SK-N-SH (cell line): Measurements from ENCODE around the gene KLK3. TPM values are rescaled to one million over a fixed set of nuclear protein-coding genes. Genes with fewer than 3 reads are reported as not detected.

Source experiments
- CTCF ChIA-PET: fragments of 300-600, 350-600 bp; formaldehyde crosslinking; extraction: SDS; loops from one replicate; lab custom pipeline; 2021; lab: Yijun Ruan, JAX
- POLR2A ChIA-PET: fragments of 350-600 bp; sonication (Branson Sonifier 250); formaldehyde crosslinking; extraction: SDS; loops from one replicate; lab custom pipeline; 2020; ENCODE audit warnings: antibody characterized with exemption, inconsistent platforms; lab: Yijun Ruan, JAX
- DNase-seq: peaks from one replicate; pipeline ENCODE4 v3.0.0; 2012
- H2AFZ ChIP-seq: fragments of 200-600 bp; sonication (generic); 2 replicates; pipeline ENCODE4 v1.8.1; 2016; ENCODE audit warnings: antibody characterized with exemption, mild to moderate bottlenecking, low read depth
- H3F3A ChIP-seq: fragments of 200-600 bp; sonication (generic); replicated peaks from 2 replicates; pipeline ENCODE3; 2016; ENCODE audit warnings: antibody characterized with exemption, mild to moderate bottlenecking; ENCODE audit not compliant: insufficient read depth
- H3K27ac ChIP-seq, 2 experiments: fragments of 200-500 bp in 1 of 2; fragments of 200-600 bp in 1 of 2; sonication (Bioruptor generic) in 1 of 2; sonication (generic), shearing (Covaris generic) in 1 of 2; 2 replicates each; pipeline versions ENCODE4 v1.5.1 to v1.6.1; 2014 to 2016; ENCODE audit warnings: low read depth in 2 of 2, inconsistent platforms in 1 of 2, low read length in 1 of 2, mild to moderate bottlenecking in 1 of 2, mixed read lengths in 1 of 2
- H3K27me3 ChIP-seq: fragments of 200-600 bp; sonication (generic), shearing (Covaris generic); 2 replicates; pipeline ENCODE4 v1.6.1; 2016; ENCODE audit warnings: mixed run types; ENCODE audit not compliant: insufficient read depth
- H3K36me3 ChIP-seq, 2 experiments: fragments of 200-500 bp in 1 of 2; fragments of 200-600 bp in 1 of 2; sonication (Bioruptor generic) in 1 of 2; sonication (generic) in 1 of 2; replicated peaks in 1 of 2; 2 replicates each; pipeline versions ENCODE3 to v1.5.1; 2014 to 2016; ENCODE audit warnings: low read length in 1 of 2, mild to moderate bottlenecking in 1 of 2; ENCODE audit not compliant: insufficient read depth in 2 of 2, control insufficient read depth in 1 of 2
- H3K4me1 ChIP-seq, 2 experiments: fragments of 200-500 bp in 1 of 2; fragments of 200-600 bp in 1 of 2; sonication (Bioruptor generic) in 1 of 2; sonication (generic), shearing (Covaris generic) in 1 of 2; 2 replicates each; pipeline versions ENCODE4 v1.5.1 to v1.6.1; 2014 to 2016; ENCODE audit warnings: low read depth in 1 of 2, low read length in 1 of 2, mixed run types in 1 of 2; ENCODE audit not compliant: insufficient read depth in 2 of 2, control insufficient read depth in 1 of 2
- H3K4me2 ChIP-seq: fragments of 200-600 bp; sonication (generic), shearing (Covaris generic); 2 replicates; pipeline ENCODE4 v1.6.1; 2017; ENCODE audit warnings: mixed run types
- H3K4me3 ChIP-seq, 2 experiments: fragments of 200-500 bp in 1 of 2; fragments of 200-600 bp in 1 of 2; sonication (Bioruptor generic) in 1 of 2; sonication (generic), shearing (Covaris generic) in 1 of 2; 2 replicates each; pipeline versions ENCODE4 v1.5.1 to v1.8.1; 2014 to 2016; ENCODE audit warnings: low read depth in 2 of 2, inconsistent platforms in 1 of 2, low read length in 1 of 2, mild to moderate bottlenecking in 1 of 2, mixed read lengths in 1 of 2, moderate library complexity in 1 of 2
- H3K79me2 ChIP-seq: fragments of 200-600 bp; sonication (generic); 2 replicates; pipeline ENCODE4 v1.8.1; 2017; ENCODE audit warnings: mild to moderate bottlenecking; ENCODE audit not compliant: insufficient read depth
- H3K9ac ChIP-seq: fragments of 200-600 bp; sonication (generic); 2 replicates; pipeline ENCODE4 v1.6.1; 2017; ENCODE audit warnings: mixed run types
- H3K9me2 ChIP-seq: fragments of 200-600 bp; sonication (generic); 2 replicates; pipeline ENCODE4 v1.6.1; 2017; ENCODE audit warnings: mixed run types
- H3K9me3 ChIP-seq: fragments of 200-600 bp; sonication (generic); 2 replicates; pipeline ENCODE4 v1.6.1; 2017; ENCODE audit warnings: mixed run types, mild to moderate bottlenecking, moderate library complexity
- H4K20me1 ChIP-seq: fragments of 200-600 bp; sonication (generic); 2 replicates; pipeline ENCODE4 v1.6.1; 2017; ENCODE audit warnings: mild to moderate bottlenecking, mixed run types; ENCODE audit not compliant: insufficient read depth
- CHD2 ChIP-seq: fragments of 150-350 bp; IDR thresholded peaks from 2 replicates; pipeline ENCODE4 v1.6.1; 2018; ENCODE audit warnings: low read length; ENCODE audit not compliant: partially characterized antibody
- EP300 ChIP-seq, 2 experiments: IDR thresholded peaks; 2 replicates each; pipeline versions ENCODE4 v1.4.0 to v1.6.1; 2012; ENCODE audit warnings: borderline replicate concordance in 1 of 2, low read depth in 1 of 2, low read length in 1 of 2
- EZH2phosphoT487 ChIP-seq: fragments of 200-600 bp; sonication (generic); IDR thresholded peaks from 2 replicates; pipeline ENCODE4 v1.6.1; 2017; ENCODE audit warnings: low read depth, mixed run types, mild to moderate bottlenecking, antibody characterized with exemption, moderate library complexity, borderline replicate concordance
- FOSL2 ChIP-seq: IDR thresholded peaks from 2 replicates; pipeline ENCODE4 v1.4.0; 2012; ENCODE audit warnings: low read depth, mild to moderate bottlenecking, moderate library complexity, borderline replicate concordance
- FOXM1 ChIP-seq: IDR thresholded peaks from 2 replicates; pipeline ENCODE4 v1.4.0; 2012; ENCODE audit warnings: low read depth, mild to moderate bottlenecking
- JUND ChIP-seq: IDR thresholded peaks from 2 replicates; pipeline ENCODE4 v1.4.0; 2012
- MEF2A ChIP-seq: IDR thresholded peaks from 2 replicates; pipeline ENCODE4 v1.4.0; 2012; ENCODE audit warnings: low read depth, borderline replicate concordance
- MXI1 ChIP-seq: IDR thresholded peaks from 2 replicates; pipeline ENCODE4 v1.6.1; 2012; ENCODE audit warnings: mild to moderate bottlenecking, low read depth, low read length, improper control_type of control experiment
- NFIC ChIP-seq: IDR thresholded peaks from 2 replicates; pipeline ENCODE4 v1.4.0; 2012; ENCODE audit warnings: borderline replicate concordance
- NRF1 ChIP-seq: IDR thresholded peaks from 2 replicates; pipeline ENCODE4 v1.6.1; 2012; ENCODE audit warnings: low read depth, mild to moderate bottlenecking, low read length
- PBX3 ChIP-seq: IDR thresholded peaks from 2 replicates; pipeline ENCODE4; 2012
- RCOR1 ChIP-seq: fragments of 150-350 bp; IDR thresholded peaks from 2 replicates; pipeline ENCODE4 v1.6.1; 2017; ENCODE audit warnings: antibody characterized with exemption, low read length
- RFX5 ChIP-seq: IDR thresholded peaks from 2 replicates; pipeline ENCODE4 v1.6.1; 2012; ENCODE audit warnings: mild to moderate bottlenecking, improper control_type of control experiment, low read length
- TEAD4 ChIP-seq: IDR thresholded peaks from 2 replicates; pipeline ENCODE4 v1.4.0; 2012; ENCODE audit warnings: mild to moderate bottlenecking, borderline replicate concordance; ENCODE audit not compliant: insufficient read depth
- YY1 ChIP-seq: IDR thresholded peaks from 2 replicates; pipeline ENCODE4 v1.4.0; 2012; ENCODE audit warnings: low read depth, mild to moderate bottlenecking
- ZBTB33 ChIP-seq: IDR thresholded peaks from 2 replicates; pipeline ENCODE4 v1.4.0; 2012; ENCODE audit warnings: low read depth, borderline replicate concordance
- WGBS: methylation state at CpG from one replicate; pipeline ENCODE4 v1.1.6; 2017; ENCODE audit warnings: low lambda C conversion rate; 5-methylcytosine and 5-hydroxymethylcytosine counted together
- polyA plus RNA-seq, 3 experiments: library from polyadenylated mRNA; depleted of rRNA; stranded (reverse); fragments of >200 nt; gene quantifications; 2 replicates each; pipeline ENCODE4 v1.2.3, GENCODE V29; 2012

The KLK3 gene
- polyA plus RNA-seq, 1 of the 3 experiments (the other 2 are of a cell fraction) = not detected

- peak; percentile 21; the same call in 1 of the 2 replicates for TF ChIP-seq NRF1
These were observed 15.8 kb downstream of the KLK3 start (continued) for GRCh38 chr19:50870417-50871089.

GRCh38 chr19:50873056-50873455 is 18.3 kb downstream of the KLK3 start, which contains the start of gene KLK2:
TSS of gene KLK2 (plus strand) at chr19:50873439. CDS start at chr19:50873474, 35 bp downstream.
- Histone ChIP-seq H3K9me2 (no peaks in the 10 kb centered on the region), H3K9ac (no peak within 1 kb of the TSS), H3K36me3 (no peaks in the 10 kb centered on the region), H4K20me1 (no peaks in the 10 kb centered on the region), H3K27ac (no peak within 1 kb of the TSS), H3K4me2 (no peak within 1 kb of the TSS), H3K4me3 (no peak within 1 kb of the TSS), H2AFZ (no peak within 1 kb of the TSS), H3K27me3 (peaks cover 60% of the 10 kb centered on the region), H3K4me1 (peaks cover 0 to 2% of the 10 kb centered on the region in 2 experiments; a peak in 1 of 4 replicates), H3K9me3 (no peaks in the 10 kb centered on the region), H3K79me2 (no peaks in the 10 kb centered on the region), H3F3A (no peaks in the 10 kb centered on the region)
- POLR2A ChIA-PET = no interaction called here
- CTCF ChIA-PET = interaction anchor here (1.0 kb wide), 1 partner anchor 148 kb away, joined by 3 read pairs; no protein-coding TSS in a partner anchor
- DNase-seq = no peak
- TF ChIP-seq EP300 (IDR thresholded peaks at IDR 0.05; ENCODE audit: borderline replicate concordance in 1 of 2, low read depth in 1 of 2, low read length in 1 of 2) = no peak
- TF ChIP-seq RFX5 = no peak
- no peak for TF ChIP-seq FOSL2
- TF ChIP-seq MXI1 = no peak
- no peak for TF ChIP-seq TEAD4
- no peak for TF ChIP-seq NRF1
- no peak for TF ChIP-seq NFIC
- no peak for TF ChIP-seq PBX3
- no peak for TF ChIP-seq MEF2A
- TF ChIP-seq EZH2phosphoT487 = no peak
- no peak for TF ChIP-seq JUND
- no peak for TF ChIP-seq RCOR1
- no peak for TF ChIP-seq FOXM1
- TF ChIP-seq YY1 = no peak
- TF ChIP-seq CHD2 = no peak
- no peak for TF ChIP-seq ZBTB33
- 33% methylated on average over 3 of the region's 3 CpGs for WGBS
